ENCODE results near the gene NEUROD4. TPM values are rescaled to one million over a fixed set of nuclear protein-coding genes. Genes with fewer than 3 reads are reported as not detected.
A peak's percentile ranks its signal among the peaks of the same experiment; 100 is the strongest.

The NEUROD4 gene
- total and polyA plus RNA-seq, 2 experiments from 2014 or later, result not detected

- 29% methylated on average over 12 of the region's 12 CpGs for WGBS (ENCODE audit: low lambda C conversion rate, missing lambda C conversion rate)
- H3K4me1 ChIP-seq (ENCODE audit: insufficient read depth), result no peaks in the 10 kb centered on the region
- DNase-seq (ENCODE audit: low spot score), result peak; percentile 81
Observed at GRCh38 chr12:54993181-54993835, 26.5 kb upstream of the NEUROD4 start.

GRCh38 chr12:54996205-54996604 is 23.6 kb upstream of the NEUROD4 start:
- DNase-seq (ENCODE audit: low spot score), result no peak
- Histone ChIP-seq H3K4me2 (no peak overlapping the region), H2AFZ (no peak overlapping the region), H3K27ac (no peak overlapping the region), H3K9me2 (replicated peaks; ENCODE audit: insufficient read depth) (no peaks in the 10 kb centered on the region), H3K4me3 (no peak overlapping the region), H4K20me1 (ENCODE audit: insufficient read depth, poor library complexity, severe bottlenecking) (no peaks in the 10 kb centered on the region), H3K9me3 (ENCODE audit: low read depth) (no peaks in the 10 kb centered on the region), H3K79me2 (no peaks in the 10 kb centered on the region), H3K36me3 (replicated peaks; ENCODE audit: insufficient read depth, low read depth) (no peaks in the 10 kb centered on the region), H3K4me1 (ENCODE audit: insufficient read depth) (no peaks in the 10 kb centered on the region), H3K27me3 (peaks cover 16% of the 10 kb centered on the region)
- WGBS (ENCODE audit: low lambda C conversion rate, missing lambda C conversion rate), result 75% methylated on average over 5 of the region's 5 CpGs
- TF ChIP-seq, protein P1, sequence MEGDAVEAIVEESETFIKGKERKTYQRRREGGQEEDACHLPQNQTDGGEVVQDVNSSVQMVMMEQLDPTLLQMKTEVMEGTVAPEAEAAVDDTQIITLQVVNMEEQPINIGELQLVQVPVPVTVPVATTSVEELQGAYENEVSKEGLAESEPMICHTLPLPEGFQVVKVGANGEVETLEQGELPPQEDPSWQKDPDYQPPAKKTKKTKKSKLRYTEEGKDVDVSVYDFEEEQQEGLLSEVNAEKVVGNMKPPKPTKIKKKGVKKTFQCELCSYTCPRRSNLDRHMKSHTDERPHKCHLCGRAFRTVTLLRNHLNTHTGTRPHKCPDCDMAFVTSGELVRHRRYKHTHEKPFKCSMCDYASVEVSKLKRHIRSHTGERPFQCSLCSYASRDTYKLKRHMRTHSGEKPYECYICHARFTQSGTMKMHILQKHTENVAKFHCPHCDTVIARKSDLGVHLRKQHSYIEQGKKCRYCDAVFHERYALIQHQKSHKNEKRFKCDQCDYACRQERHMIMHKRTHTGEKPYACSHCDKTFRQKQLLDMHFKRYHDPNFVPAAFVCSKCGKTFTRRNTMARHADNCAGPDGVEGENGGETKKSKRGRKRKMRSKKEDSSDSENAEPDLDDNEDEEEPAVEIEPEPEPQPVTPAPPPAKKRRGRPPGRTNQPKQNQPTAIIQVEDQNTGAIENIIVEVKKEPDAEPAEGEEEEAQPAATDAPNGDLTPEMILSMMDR (IDR thresholded peaks at IDR 0.05; ENCODE audit: poor library complexity), result no peak
- no peak for TF ChIP-seq EZH2phosphoT487 (IDR thresholded peaks at IDR 0.05; ENCODE audit: low read depth, severe bottlenecking, unreplicated experiment)
- TF ChIP-seq EZH2 (IDR thresholded peaks at IDR 0.05; ENCODE audit: borderline replicate concordance), result no peak

More at GRCh38 chr12:54993181-54993835, 26.5 kb upstream of the NEUROD4 start:
- no peaks in the 10 kb centered on the region for H3K9me2 ChIP-seq (replicated peaks; ENCODE audit: insufficient read depth)
- no peak overlapping the region for H3K27ac ChIP-seq
- TF ChIP-seq, protein P1 (IDR thresholded peaks at IDR 0.05; ENCODE audit: poor library complexity), result peak; percentile 85
- TF ChIP-seq EZH2 (IDR thresholded peaks at IDR 0.05; ENCODE audit: borderline replicate concordance), result no peak
- TF ChIP-seq EZH2phosphoT487 (IDR thresholded peaks at IDR 0.05; ENCODE audit: low read depth, severe bottlenecking, unreplicated experiment), result no peak
- no peaks in the 10 kb centered on the region for H3K36me3 ChIP-seq (replicated peaks; ENCODE audit: insufficient read depth, low read depth)
- H3K4me2 ChIP-seq, result no peak overlapping the region
- H3K9me3 ChIP-seq (ENCODE audit: low read depth), result no peaks in the 10 kb centered on the region
- peaks cover 16% of the 10 kb centered on the region for H3K27me3 ChIP-seq
- no peaks in the 10 kb centered on the region for H4K20me1 ChIP-seq (ENCODE audit: insufficient read depth, poor library complexity, severe bottlenecking)
- no peak overlapping the region for H3K4me3 ChIP-seq
- H2AFZ ChIP-seq, result no peak overlapping the region
- H3K79me2 ChIP-seq, result no peaks in the 10 kb centered on the region

DNA sequence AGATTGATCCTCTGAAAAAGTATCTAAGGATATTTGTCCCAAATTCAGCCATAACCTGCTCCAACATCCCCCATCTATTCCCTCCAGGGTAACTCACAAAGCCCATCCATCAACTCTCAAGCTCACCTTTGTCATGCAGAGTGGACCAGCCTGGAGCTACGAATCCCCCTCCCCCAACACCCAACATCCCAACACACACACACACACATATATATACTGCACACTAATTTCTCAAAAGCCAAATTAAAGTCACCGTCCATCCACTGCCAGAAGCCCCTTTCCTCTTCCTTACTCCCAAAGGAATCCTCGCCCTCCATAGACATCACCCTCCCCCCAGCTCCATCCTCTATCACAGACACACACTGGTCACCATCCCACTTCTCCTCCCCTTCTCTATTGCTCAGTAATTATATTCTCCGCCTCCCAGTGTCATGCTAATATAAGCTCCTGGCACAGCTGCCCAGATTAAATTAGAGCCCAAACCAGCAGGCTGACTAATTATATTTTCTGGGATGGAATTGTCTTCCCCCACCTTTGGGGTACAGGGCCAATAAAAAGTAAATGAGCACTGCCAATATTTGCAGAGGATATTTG is 21.7 kb upstream of the NEUROD4 start:
- Histone ChIP-seq H3K79me2 (no peaks in the 10 kb centered on the region), H3K27me3 (peaks cover 20% of the 10 kb centered on the region), H2AFZ (no peak overlapping the region), H3K36me3 (replicated peaks; ENCODE audit: insufficient read depth, low read depth) (no peaks in the 10 kb centered on the region), H3K4me1 (ENCODE audit: insufficient read depth) (no peaks in the 10 kb centered on the region), H3K4me3 (no peak overlapping the region), H4K20me1 (ENCODE audit: insufficient read depth, poor library complexity, severe bottlenecking) (no peaks in the 10 kb centered on the region), H3K9me3 (ENCODE audit: low read depth) (no peaks in the 10 kb centered on the region), H3K4me2 (no peak overlapping the region), H3K9me2 (replicated peaks; ENCODE audit: insufficient read depth) (no peaks in the 10 kb centered on the region), H3K27ac (no peak overlapping the region)
- 72% methylated on average over 4 of the region's 4 CpGs for WGBS (ENCODE audit: low lambda C conversion rate, missing lambda C conversion rate)
- TF ChIP-seq EZH2 (IDR thresholded peaks at IDR 0.05; ENCODE audit: borderline replicate concordance) (no peak), EZH2phosphoT487 (IDR thresholded peaks at IDR 0.05; ENCODE audit: low read depth, severe bottlenecking, unreplicated experiment) (no peak)
- TF ChIP-seq, protein P1 (IDR thresholded peaks at IDR 0.05; ENCODE audit: poor library complexity), result no peak
- DNase-seq (ENCODE audit: low spot score), result no peak
